Measurements from ENCODE around the gene PRRG2.

- TF ChIP-seq CTCF (IDR thresholded peaks at IDR 0.05 in 4 of 5, conservative IDR thresholded peaks at IDR 0.05 in 1 of 5) (no peak), POLR2A (IDR thresholded peaks at IDR 0.05) (peak; percentile 65 to 72)
Observed at GRCh38 chr19:49590071-49590970, 9.2 kb downstream of the PRRG2 start.

Measured in gastrocnemius medialis (tissue), 4 donors.